Endometrium (tissue), 2 donors: ENCODE measurements around the gene PRKD2.
"Not testable (repeated sequence)": the region's sequence is repeated elsewhere in the genome, so short reads cannot be mapped to it uniquely, and the experiment has no call there.

Experiments
- FAIRE-seq: peaks from 2 replicates; lab custom pipeline; 2012; peaks lifted over from hg19 to GRCh38; lab: Jason Lieb, UNC
- donor health status: control.
- donor health status: control.

PRKD2 gene

DNA sequence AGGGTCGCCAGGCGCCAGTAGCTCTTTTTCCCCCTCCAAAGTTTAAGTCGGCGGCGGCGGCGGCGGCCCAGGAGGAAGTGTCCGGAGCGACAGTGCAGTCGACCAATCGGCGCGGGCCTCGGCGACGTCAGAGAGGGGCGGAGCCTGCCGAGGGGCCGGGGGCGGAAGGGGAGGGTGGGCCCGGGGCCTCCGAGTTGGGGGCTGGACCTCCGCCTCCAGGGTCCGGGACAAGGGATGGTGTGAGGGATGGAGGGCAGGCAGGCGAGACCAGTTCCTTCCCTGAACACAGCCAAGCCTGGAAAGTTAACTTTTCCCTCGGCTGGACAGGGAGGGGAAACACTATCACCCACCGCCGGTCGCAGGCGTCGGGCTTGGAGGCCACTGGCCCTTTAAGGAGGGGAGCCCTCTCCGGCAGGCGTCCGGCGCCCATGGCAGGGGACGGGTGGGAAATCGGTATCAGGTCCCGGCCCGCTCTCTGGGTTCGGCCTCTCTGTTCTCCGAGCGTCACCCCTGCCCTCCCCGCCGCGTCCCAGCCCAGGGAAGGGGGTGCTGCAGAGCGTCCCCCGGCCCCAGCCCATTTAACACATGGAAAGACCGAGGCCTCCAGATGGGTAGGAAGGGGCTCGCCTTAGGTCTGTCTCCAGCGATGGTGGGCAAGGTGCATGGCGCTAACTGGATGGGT is at the start of gene PRKD2:
TSS of gene PRKD2 (minus strand) at position 81 of the 682 bp plus-strand sequence. CDS start 744 bp downstream, outside the sequence.
- no peak for FAIRE-seq

DNA sequence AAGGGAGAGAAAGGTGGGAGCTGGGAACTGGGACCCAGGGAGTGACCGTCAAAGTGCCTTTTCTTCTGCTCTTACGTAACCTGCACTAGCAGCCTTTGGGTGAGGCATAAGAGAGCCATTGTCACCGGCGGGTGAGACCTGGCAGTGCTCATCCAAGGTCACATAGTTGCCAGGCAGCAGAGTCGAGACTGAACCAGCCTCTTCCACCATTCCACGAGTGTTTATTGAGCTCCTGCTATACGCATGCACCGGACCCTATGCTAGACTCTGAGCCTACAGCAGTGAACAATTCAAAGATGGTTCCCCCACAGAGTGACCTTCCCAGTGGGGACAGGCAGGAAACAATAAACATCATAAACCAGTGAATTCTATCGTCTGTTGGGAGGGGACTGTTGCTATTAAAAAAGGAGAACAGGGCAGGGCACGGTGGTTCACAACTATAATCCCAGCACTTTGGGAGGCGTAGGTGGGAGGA is 47.9 kb upstream of the PRKD2 start:
- no peak for FAIRE-seq

DNA sequence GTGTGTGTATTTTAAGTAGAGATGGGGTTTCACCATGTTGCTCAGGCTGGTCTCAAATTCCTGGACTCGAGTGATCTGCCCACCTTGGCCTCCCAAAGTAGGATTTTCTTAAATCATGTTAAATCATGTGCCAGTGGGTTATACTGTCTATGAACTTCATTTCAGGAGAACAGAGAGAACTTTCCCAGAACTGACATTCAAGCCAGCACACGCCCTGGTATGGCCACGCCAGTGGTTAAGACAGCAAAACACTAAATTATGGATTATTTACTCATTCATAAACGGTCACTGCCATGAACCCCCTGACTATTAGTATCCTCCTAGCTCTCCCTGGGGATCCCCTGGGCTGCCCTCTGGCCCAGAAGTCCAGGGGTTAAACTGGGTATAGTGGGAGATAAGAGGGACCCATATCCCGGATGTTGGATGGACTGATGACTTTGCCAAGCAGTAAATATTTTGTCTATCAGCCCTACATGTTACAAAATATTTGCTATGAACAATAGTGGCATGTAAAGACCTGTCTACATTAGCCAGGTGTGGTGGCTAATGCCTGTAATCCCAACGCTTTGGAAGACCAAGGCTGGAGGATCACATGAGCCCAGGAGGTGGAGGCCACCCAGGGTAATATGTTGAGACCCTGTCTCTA is 45.5 kb upstream of the PRKD2 start:
- no peak for FAIRE-seq

DNA sequence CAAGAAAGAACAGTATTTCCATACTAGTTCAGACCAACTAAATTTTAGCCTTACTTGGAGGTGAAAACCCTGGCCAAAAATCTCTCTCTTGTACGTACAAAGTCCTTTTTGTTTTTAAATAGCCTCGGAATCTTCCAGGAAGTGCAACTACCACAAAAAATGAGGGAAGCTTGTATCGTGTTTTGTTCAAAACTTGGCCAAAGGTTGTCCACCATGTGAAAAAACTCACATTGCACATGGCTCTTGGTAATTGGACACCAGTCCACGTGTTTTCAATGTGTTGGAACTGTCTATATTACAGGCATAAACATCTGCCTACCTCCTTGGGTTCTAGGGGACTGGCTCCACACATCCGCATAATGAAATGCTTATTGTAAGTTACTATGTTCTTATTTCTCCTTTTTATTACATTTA is 44.5 kb upstream of the PRKD2 start:
- no peak for FAIRE-seq

DNA sequence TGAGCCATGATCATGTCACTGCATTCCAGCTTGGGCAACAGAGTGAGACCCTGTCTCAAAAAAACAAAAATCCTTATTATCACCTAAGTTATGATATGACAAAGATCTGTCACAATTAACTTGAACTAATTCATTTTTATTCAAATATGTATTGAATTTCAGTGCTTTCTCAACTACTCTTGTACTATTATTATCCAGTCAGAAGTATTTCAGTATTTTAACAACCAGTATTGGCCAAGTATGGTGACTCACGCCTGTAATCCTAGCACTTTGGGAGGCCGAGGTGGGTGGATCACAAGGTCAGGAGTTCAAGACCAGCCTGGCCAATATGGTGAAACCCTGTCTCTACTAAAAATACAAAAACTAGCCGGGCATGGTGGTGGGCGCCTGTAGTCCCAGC is 44.0 kb upstream of the PRKD2 start:
- FAIRE-seq, result not testable (repeated sequence)

DNA sequence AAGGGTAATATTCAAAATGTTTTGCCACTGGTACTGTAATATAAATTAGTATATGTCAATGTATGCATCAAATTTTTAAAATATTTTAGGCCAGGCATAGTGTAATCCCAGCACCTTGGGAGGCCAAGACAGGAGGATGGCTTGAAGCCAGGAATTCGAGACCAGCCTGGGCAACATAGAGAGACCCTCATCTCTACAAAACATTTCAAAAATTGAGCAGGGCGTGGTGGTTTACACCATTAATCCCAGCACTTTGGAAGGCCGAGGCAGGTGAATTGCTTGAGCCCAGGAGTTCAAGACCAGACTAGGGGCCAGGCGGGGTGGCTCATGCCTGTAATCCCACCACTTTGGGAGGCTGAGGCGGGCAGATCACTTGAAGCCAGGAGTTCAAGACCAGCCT is 43.4 kb upstream of the PRKD2 start:
- no peak for FAIRE-seq

DNA sequence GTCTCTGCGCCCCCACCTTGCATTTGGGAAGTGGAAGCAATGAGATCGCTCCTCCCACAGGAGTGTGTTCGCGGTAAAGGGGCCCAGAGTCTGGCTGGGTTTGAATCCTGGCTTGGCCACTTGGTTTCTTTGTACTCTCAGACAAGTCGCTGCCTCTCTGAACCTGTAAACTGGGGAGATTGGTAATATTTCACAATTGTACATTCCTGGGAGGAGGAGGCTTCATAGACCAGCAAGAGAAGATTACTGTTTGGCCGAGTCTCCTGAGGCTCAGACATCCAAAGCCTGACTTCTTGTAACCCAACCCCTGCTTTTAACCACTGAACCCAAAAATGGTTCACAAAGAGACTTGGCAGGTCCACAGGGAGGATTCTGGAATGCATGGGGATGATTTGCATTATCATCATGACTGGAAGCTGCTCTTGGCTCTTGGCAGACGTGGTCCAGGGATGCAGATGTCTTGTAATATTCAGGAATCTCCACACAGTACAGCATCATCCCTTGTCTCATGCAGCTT is 43.0 kb upstream of the PRKD2 start:
- no peak for FAIRE-seq

DNA sequence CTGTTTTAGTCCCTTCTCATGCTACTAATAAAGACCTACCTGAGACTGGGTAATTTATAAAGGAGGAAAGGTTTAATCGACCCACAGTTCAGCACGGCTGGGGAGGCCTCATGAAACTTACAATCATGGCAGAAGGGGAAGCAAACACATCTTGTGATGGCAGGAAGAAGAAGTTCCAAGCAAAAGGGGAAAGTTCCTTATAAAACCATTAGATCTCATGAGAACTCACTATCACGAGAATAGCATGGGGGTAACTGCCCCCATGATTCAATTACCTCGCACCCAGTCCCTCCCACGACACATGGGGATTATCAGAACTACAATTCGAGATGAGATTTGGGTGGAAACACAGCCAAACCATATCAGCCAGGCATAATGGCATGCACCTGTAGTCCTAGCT is 42.3 kb upstream of the PRKD2 start:
- FAIRE-seq, result no peak

DNA sequence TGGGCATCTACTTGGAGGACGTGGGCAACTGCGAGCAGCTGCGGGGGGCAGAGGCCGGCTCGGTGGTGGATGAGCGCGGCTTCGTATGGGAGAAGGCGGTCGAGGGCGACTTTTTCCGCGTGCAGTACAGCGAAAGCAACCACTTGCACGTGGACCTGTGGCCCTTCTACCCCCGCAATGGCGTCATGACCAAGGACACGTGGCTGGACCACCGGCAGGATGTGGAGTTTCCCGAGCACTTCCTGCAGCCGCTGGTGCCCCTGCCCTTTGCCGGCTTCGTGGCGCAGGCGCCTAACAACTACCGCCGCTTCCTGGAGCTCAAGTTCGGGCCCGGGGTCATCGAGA is 39.6 kb upstream of the PRKD2 start:
- FAIRE-seq, result no peak

DNA sequence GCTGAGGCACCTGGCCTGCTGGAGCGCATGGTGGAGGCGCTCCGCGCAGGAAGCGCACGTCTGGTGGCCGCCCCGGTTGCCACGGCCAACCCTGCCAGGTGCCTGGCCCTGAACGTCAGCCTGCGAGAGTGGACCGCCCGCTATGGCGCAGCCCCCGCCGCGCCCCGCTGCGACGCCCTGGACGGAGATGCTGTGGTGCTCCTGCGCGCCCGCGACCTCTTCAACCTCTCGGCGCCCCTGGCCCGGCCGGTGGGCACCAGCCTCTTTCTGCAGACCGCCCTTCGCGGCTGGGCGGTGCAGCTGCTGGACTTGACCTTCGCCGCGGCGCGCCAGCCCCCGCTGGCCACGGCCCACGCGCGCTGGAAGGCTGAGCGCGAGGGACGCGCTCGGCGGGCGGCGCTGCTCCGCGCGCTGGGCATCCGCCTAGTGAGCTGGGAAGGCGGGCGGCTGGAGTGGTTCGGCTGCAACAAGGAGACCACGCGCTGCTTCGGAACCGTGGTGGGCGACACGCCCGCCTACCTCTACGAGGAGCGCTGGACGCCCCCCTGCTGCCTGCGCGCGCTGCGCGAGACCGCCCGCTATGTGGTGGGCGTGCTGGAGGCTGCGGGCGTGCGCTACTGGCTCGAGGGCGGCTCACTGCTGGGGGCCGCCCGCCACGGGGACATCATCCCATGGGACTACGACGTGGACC is 39.1 kb upstream of the PRKD2 start:
- no peak for FAIRE-seq

DNA sequence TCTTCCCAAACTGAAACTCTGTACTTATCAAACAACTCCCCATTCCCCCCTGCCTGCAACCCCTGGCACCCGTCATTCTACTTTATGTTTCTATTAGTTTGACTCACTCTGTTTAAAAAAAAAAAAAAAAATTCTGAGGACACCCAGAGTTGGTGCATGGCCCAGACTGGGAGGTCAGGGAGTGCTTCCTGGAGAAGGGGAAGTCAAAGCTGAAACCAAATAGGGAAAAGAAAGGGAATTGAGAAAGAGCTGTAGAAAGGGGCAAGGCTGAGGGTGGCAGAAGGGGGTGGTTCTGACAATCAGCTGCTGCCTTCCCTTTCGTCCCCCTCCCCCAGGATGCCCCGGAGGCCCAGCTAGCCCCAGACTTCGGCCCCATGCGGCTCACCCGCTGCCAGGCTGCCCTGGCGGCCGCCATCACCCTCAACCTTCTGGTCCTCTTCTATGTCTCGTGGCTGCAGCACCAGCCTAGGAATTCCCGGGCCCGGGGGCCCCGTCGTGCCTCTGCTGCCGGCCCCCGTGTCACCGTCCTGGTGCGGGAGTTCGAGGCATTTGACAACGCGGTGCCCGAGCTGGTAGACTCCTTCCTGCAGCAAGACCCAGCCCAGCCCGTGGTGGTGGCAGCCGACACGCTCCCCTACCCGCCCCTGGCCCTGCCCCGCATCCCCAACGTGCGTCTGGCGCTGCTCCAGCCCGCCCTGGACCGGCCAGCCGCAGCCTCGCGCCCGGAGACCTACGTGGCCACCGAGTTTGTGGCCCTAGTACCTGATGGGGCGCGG is 38.4 kb upstream of the PRKD2 start:
- no peak for FAIRE-seq

DNA sequence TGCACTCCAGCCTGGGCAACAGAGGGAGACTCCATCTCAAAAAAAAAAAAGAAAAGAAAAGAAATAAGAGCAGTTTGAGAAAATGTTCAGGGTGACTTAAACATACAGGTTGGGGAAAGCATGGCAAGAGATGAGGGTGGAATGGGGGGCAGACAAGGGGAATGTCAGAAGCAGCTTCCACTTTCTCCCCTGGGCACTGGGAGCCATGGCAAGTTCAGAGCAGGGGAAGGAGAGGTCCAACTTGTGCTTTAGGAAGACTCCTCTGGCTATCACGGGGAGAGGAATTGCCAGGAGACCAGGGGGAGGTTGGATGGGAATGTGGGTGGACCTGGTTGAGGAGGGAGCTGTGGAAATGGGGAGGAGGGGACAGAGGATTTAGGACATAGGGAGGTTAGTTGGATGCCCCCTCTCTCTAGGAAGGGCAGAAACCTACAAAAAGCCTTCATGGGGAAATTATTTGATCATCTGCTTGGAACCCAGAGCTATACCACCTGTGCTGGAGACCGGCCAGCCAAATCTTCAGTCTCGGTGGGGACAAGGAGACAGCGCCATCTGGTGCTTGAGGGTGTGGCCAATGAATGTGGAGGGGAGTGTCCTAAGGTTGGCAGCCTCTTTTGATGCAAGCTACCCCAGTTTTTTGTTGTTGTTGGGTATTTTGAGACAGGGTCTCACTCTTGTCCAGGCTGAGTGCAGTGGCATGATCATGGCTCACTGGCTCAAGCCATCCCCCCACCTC is 36.7 kb upstream of the PRKD2 start:
- FAIRE-seq, result no peak

DNA sequence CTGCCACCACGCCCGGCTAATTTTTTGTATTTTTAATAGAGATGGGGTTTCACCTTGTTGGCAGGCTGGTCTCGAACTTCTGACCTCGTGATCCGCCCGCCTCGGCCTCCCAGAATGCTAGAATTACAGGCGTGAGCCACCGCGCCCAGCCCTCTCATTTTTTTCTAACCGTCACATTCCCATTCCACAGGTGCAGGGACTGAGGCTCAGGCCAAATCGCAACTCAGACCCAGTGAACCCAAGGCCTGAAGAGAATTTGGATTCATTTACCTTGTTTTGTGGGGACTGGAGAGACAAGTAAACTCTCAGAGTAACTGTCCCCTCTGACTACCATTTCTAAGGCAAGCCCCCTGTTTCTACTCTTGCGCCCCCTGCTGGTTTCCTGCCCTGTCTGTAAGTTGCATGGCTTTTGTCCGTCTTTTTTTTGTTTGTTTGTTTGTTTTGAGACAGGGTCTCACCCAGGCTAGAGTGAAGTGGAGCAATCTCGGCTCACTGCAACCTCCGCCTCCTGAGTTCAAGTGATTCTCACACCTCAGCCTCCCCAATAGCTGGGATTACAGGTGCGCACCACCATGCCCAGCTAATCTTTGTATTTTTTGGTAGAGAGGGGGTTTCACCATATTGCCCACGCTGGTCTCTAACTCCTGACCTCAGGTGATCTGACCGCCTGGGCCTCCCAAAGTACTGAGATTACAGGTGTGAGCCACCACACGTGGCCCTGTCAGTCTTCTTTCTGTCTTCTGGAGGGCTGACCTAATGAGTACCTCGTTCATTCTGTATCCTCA is 31.6 kb upstream of the PRKD2 start:
- no peak for FAIRE-seq

DNA sequence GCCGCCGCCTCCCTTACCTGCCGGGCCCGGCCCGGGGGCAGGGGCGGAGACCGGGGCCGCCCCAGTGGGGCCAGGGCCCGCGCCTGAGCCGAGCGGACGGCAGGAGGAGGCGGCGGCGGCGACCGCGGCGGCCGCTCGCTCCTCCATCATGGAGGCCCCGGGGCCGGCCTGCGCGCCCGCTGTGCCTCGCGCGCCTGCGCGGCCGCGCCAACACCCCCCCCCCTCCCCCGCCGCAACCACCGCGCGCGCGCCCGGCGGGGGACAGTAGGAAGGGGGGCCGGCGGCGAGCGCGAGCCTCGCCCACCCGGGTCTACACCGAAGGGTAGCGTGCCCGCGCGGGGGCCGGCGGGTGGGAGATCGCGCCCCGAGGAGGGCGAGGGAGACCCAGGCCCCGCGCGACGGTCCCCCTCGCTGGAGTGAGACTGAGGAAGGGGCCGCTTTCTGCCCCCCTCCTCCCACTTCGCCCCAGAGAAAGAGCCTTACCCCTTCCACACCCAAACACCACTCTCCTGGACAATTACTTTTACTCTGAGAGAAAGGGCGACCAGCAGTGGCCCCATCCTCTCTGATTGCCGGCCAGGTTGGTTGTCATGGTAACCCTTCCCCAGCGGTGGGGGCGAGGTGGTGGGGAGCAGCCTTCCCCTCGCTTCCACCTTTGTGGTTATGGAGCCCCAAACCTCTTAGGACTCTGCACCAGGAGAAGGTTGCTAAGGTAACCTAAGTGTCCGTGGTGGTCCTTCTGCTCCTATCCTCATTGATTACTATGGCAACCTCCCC is 29.6 kb upstream of the PRKD2 start, which contains the start of gene STRN4:
TSS of gene STRN4 (minus strand) at position 170 of the 777 bp plus-strand sequence. CDS start at position 150, 20 bp downstream.
- no peak for FAIRE-seq

DNA sequence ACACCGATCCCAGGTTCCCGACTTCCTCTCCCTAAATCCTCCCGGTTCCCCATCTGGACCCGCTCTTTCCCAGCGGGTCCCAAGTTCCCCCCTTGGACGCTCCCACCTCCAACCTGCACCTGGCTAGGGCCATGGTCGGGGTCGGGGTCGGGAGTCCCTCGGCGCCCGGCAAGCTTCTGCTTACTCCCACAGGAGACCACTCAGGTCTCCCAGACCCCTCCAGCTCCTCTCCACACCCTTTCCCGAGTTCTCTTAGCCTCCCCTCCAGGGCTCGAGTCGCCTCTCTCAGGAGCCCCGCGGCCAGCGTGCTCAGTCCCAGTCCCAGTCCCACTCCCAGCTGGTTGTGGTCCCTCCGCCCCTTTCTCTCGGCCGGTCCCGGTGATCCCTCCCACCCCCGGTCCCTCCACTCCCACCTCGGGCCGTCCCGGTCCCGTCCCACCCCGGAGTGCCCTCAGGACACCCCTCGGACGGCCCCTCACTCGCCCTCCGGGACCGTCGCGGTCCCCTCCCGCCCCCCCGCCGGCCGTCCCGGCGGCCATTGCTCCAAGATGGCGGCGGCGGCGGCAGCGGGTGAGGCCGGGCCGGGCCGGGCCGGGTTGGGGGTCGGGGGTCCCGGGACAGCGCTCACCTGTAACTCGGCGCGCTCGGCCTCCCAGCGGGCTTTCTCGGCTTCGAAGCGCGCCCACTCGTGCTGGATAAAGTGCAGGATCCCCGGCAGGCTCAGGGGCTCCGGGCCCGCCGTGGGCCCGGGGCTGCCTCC is 28.8 kb upstream of the PRKD2 start, which contains the start of gene FKRP:
TSS of gene FKRP (plus strand) at position 537 of the 760 bp plus-strand sequence. CDS start 9,394 bp downstream, outside the sequence.
- no peak for FAIRE-seq

DNA sequence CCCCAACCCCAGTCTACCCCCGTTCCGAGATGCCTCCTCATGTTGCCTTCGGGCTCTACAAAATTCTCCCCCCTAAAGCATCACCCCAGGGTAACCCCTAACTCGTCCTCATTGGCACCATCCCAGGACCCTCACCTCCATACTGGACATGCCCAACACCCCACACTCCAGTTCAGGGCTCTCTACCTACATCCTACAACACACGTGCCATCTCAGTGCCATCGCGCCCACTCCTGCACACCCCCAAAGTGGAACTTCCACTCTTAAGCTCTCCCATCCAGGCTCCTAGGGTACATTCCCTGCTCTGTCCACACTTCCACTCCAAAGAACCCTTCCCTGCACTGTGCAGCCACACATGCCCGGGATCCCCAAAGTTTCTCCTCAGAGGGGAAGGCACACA is 28.1 kb upstream of the PRKD2 start:
- FAIRE-seq, result no peak

DNA sequence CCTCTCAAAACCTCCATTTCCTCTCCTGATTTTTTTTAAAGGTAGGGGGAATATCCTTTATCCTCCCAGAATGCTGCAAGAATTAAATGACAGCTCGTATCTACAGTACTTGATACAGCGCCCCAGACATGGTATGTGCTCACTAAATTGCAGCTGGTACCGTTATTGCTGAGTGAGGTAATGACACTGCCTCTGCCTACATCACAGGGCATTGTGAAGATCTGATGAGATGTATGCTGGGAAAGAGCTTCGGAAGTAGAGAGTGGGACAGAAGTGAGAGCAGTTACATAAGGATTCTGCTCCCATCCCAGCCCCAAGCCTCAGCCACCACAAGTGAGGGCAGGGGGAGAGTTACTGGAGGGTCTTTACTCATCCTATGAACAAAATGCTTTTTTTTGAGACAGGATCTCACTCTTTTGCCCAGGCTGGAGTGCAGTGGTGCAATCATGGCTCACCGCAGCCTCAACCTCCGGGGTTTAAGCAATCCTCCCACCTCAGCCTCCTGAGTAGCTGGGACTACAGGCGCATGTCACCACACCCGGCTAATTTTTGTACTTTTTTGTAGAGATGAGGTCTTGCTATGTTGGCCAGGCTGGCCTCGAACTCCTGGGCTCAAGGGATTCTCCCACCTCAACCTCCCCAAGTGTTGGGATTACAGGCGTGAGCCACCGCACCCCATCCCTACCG is 27.2 kb upstream of the PRKD2 start:
- no peak for FAIRE-seq

DNA sequence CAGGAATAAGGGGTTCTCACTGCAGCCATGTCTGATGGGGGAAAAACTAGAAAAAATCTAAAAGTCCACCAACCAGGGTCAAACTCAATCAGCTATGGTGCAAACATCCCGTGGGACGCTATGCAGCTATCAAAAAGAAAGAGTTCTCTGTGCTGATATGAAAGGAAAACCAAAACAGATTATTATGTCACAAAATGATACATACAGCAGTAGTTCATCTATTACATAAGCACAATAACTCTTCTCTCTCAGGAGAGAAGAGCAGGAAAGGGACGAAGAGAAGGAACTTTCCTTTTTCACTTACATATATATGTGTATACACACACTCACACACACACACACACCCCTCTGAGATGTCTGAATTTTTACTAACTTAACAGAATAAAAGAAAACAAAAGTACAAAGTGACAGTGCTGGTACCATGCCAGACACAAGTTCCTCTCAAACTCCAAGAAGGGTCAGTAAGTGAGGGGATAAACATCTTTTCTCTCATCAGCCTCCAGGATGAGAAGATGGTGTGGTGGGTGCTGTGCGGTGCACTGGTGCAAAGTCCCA is 26.1 kb upstream of the PRKD2 start:
- FAIRE-seq, result no peak
